ENCODE data around the gene DIP2B.

Gene DIP2B

GRCh38 chr12:50776749-50777728 is 272.3 kb downstream of the DIP2B start:
- no peak for FAIRE-seq

GRCh38 chr12:50778663-50779590 is 274.1 kb downstream of the DIP2B start:
- FAIRE-seq: peak; percentile 21

- FAIRE-seq: no peak
These were observed 275.2 kb downstream of the DIP2B start for GRCh38 chr12:50780013-50780412.

- FAIRE-seq: no peak
These were observed 279.7 kb downstream of the DIP2B start for GRCh38 chr12:50784501-50784900.

GRCh38 chr12:50785406-50786001 is 280.7 kb downstream of the DIP2B start:
- no peak for FAIRE-seq

- FAIRE-seq: no peak
These were observed 281.9 kb downstream of the DIP2B start for GRCh38 chr12:50786498-50787231.

- no peak for FAIRE-seq
These were observed 282.8 kb downstream of the DIP2B start for GRCh38 chr12:50787618-50788017.

GRCh38 chr12:50788561-50788960 is 283.8 kb downstream of the DIP2B start:
- no peak for FAIRE-seq

- FAIRE-seq: no peak
These were observed 285.3 kb downstream of the DIP2B start for GRCh38 chr12:50790081-50790480.
